SK-N-SH (cell line): ENCODE data around the gene LCN10. TPM values are rescaled to one million over a fixed set of nuclear protein-coding genes. Genes with fewer than 3 reads are reported as not detected.

Experiments
- CTCF ChIA-PET: fragments of 300-600, 350-600 bp; formaldehyde crosslinking; extraction: SDS; loops from one replicate; lab custom pipeline; 2021; lab: Yijun Ruan, JAX
- POLR2A ChIA-PET: fragments of 350-600 bp; sonication (Branson Sonifier 250); formaldehyde crosslinking; extraction: SDS; loops from one replicate; lab custom pipeline; 2020; ENCODE audit warnings: antibody characterized with exemption, inconsistent platforms; lab: Yijun Ruan, JAX
- DNase-seq: peaks from one replicate; pipeline ENCODE4 v3.0.0; 2012
- H2AFZ ChIP-seq: fragments of 200-600 bp; sonication (generic); 2 replicates; pipeline ENCODE4 v1.8.1; 2016; ENCODE audit warnings: antibody characterized with exemption, mild to moderate bottlenecking, low read depth
- H3F3A ChIP-seq: fragments of 200-600 bp; sonication (generic); replicated peaks from 2 replicates; pipeline ENCODE3; 2016; ENCODE audit warnings: antibody characterized with exemption, mild to moderate bottlenecking; ENCODE audit not compliant: insufficient read depth
- H3K27ac ChIP-seq, 2 experiments: fragments of 200-500 bp in 1 of 2; fragments of 200-600 bp in 1 of 2; sonication (Bioruptor generic) in 1 of 2; sonication (generic), shearing (Covaris generic) in 1 of 2; 2 replicates each; pipeline versions ENCODE4 v1.5.1 to v1.6.1; 2014 to 2016; ENCODE audit warnings: low read depth in 2 of 2, inconsistent platforms in 1 of 2, low read length in 1 of 2, mild to moderate bottlenecking in 1 of 2, mixed read lengths in 1 of 2
- H3K27me3 ChIP-seq: fragments of 200-600 bp; sonication (generic), shearing (Covaris generic); 2 replicates; pipeline ENCODE4 v1.6.1; 2016; ENCODE audit warnings: mixed run types; ENCODE audit not compliant: insufficient read depth
- H3K36me3 ChIP-seq, 2 experiments: fragments of 200-500 bp in 1 of 2; fragments of 200-600 bp in 1 of 2; sonication (Bioruptor generic) in 1 of 2; sonication (generic) in 1 of 2; replicated peaks in 1 of 2; 2 replicates each; pipeline versions ENCODE3 to v1.5.1; 2014 to 2016; ENCODE audit warnings: low read length in 1 of 2, mild to moderate bottlenecking in 1 of 2; ENCODE audit not compliant: insufficient read depth in 2 of 2, control insufficient read depth in 1 of 2
- H3K4me1 ChIP-seq, 2 experiments: fragments of 200-500 bp in 1 of 2; fragments of 200-600 bp in 1 of 2; sonication (Bioruptor generic) in 1 of 2; sonication (generic), shearing (Covaris generic) in 1 of 2; 2 replicates each; pipeline versions ENCODE4 v1.5.1 to v1.6.1; 2014 to 2016; ENCODE audit warnings: low read depth in 1 of 2, low read length in 1 of 2, mixed run types in 1 of 2; ENCODE audit not compliant: insufficient read depth in 2 of 2, control insufficient read depth in 1 of 2
- H3K4me2 ChIP-seq: fragments of 200-600 bp; sonication (generic), shearing (Covaris generic); 2 replicates; pipeline ENCODE4 v1.6.1; 2017; ENCODE audit warnings: mixed run types
- H3K4me3 ChIP-seq, 2 experiments: fragments of 200-500 bp in 1 of 2; fragments of 200-600 bp in 1 of 2; sonication (Bioruptor generic) in 1 of 2; sonication (generic), shearing (Covaris generic) in 1 of 2; 2 replicates each; pipeline versions ENCODE4 v1.5.1 to v1.8.1; 2014 to 2016; ENCODE audit warnings: low read depth in 2 of 2, inconsistent platforms in 1 of 2, low read length in 1 of 2, mild to moderate bottlenecking in 1 of 2, mixed read lengths in 1 of 2, moderate library complexity in 1 of 2
- H3K79me2 ChIP-seq: fragments of 200-600 bp; sonication (generic); 2 replicates; pipeline ENCODE4 v1.8.1; 2017; ENCODE audit warnings: mild to moderate bottlenecking; ENCODE audit not compliant: insufficient read depth
- H3K9ac ChIP-seq: fragments of 200-600 bp; sonication (generic); 2 replicates; pipeline ENCODE4 v1.6.1; 2017; ENCODE audit warnings: mixed run types
- H3K9me2 ChIP-seq: fragments of 200-600 bp; sonication (generic); 2 replicates; pipeline ENCODE4 v1.6.1; 2017; ENCODE audit warnings: mixed run types
- H3K9me3 ChIP-seq: fragments of 200-600 bp; sonication (generic); 2 replicates; pipeline ENCODE4 v1.6.1; 2017; ENCODE audit warnings: mixed run types, mild to moderate bottlenecking, moderate library complexity
- H4K20me1 ChIP-seq: fragments of 200-600 bp; sonication (generic); 2 replicates; pipeline ENCODE4 v1.6.1; 2017; ENCODE audit warnings: mild to moderate bottlenecking, mixed run types; ENCODE audit not compliant: insufficient read depth
- ELF1 ChIP-seq: IDR thresholded peaks from 2 replicates; pipeline ENCODE4 v1.4.0; 2012
- EP300 ChIP-seq, 2 experiments: IDR thresholded peaks; 2 replicates each; pipeline versions ENCODE4 v1.4.0 to v1.6.1; 2012; ENCODE audit warnings: borderline replicate concordance in 1 of 2, low read depth in 1 of 2, low read length in 1 of 2
- FOXM1 ChIP-seq: IDR thresholded peaks from 2 replicates; pipeline ENCODE4 v1.4.0; 2012; ENCODE audit warnings: low read depth, mild to moderate bottlenecking
- GABPA ChIP-seq: IDR thresholded peaks from 2 replicates; pipeline ENCODE4 v1.4.0; 2012; ENCODE audit warnings: low read depth, mild to moderate bottlenecking
- IRF3 ChIP-seq: fragments of 150-350 bp; IDR thresholded peaks from 2 replicates; pipeline ENCODE4 v1.6.1; 2016; ENCODE audit warnings: mild to moderate bottlenecking, low read depth, low read length
- JUND ChIP-seq: IDR thresholded peaks from 2 replicates; pipeline ENCODE4 v1.4.0; 2012
- POLR2AphosphoS5 ChIP-seq: IDR thresholded peaks from 2 replicates; pipeline ENCODE4 v1.6.1; 2012; ENCODE audit warnings: low read depth, low read length
- RCOR1 ChIP-seq: fragments of 150-350 bp; IDR thresholded peaks from 2 replicates; pipeline ENCODE4 v1.6.1; 2017; ENCODE audit warnings: antibody characterized with exemption, low read length
- SIN3A ChIP-seq: IDR thresholded peaks from 2 replicates; pipeline ENCODE4 v1.6.1; 2012; ENCODE audit warnings: low read depth, mild to moderate bottlenecking, low read length, moderate library complexity, borderline replicate concordance
- SMC3 ChIP-seq: IDR thresholded peaks from 2 replicates; pipeline ENCODE4 v1.6.1; 2012; ENCODE audit warnings: low read depth, low read length, improper control_type of control experiment
- TCF12 ChIP-seq: IDR thresholded peaks from 2 replicates; pipeline ENCODE4 v1.4.0; 2012
- ZBTB33 ChIP-seq: IDR thresholded peaks from 2 replicates; pipeline ENCODE4 v1.4.0; 2012; ENCODE audit warnings: low read depth, borderline replicate concordance
- WGBS: methylation state at CpG from one replicate; pipeline ENCODE4 v1.1.6; 2017; ENCODE audit warnings: low lambda C conversion rate; 5-methylcytosine and 5-hydroxymethylcytosine counted together
- polyA plus RNA-seq, 3 experiments: library from polyadenylated mRNA; depleted of rRNA; stranded (reverse); fragments of >200 nt; gene quantifications; 2 replicates each; pipeline ENCODE4 v1.2.3, GENCODE V29; 2012

LCN10 gene
- polyA plus RNA-seq, 1 of the 3 experiments (the other 2 are of a cell fraction): not detected

- H3K9ac ChIP-seq: no peak overlapping the region
- H3K4me2 ChIP-seq: no peak overlapping the region
- H3K9me3 ChIP-seq: no peaks in the 10 kb centered on the region
- H3K27ac ChIP-seq: no peak overlapping the region
- H3F3A ChIP-seq: peaks cover 24% of the 10 kb centered on the region
- peaks cover 41% of the 10 kb centered on the region for H3K79me2 ChIP-seq
- ChIA-PET CTCF (interaction anchor here (0.7 kb wide), 1 partner anchor 40 kb away, joined by 3 read pairs; no protein-coding TSS in a partner anchor), POLR2A (interaction anchor here (1.0 kb wide), 1 partner anchor 9 kb away, joined by 6 read pairs; no protein-coding TSS in a partner anchor)
- H3K36me3 ChIP-seq: peaks cover 25 to 38% of the 10 kb centered on the region in 2 experiments
- no peaks in the 10 kb centered on the region for H3K9me2 ChIP-seq
- no peak overlapping the region for H2AFZ ChIP-seq
- 100% methylated on average over 5 of the region's 32 CpGs for WGBS
- no peak overlapping the region for H3K4me3 ChIP-seq
- no peak for TF ChIP-seq RCOR1
- TF ChIP-seq ELF1: no peak
- no peak for TF ChIP-seq SMC3
- TF ChIP-seq EP300 (IDR thresholded peaks at IDR 0.05; ENCODE audit: borderline replicate concordance in 1 of 2, low read depth in 1 of 2, low read length in 1 of 2): no peak
- no peak for TF ChIP-seq FOXM1
- TF ChIP-seq TCF12: no peak
- no peak for TF ChIP-seq JUND
- no peak for TF ChIP-seq IRF3
- no peak for DNase-seq
- H4K20me1 ChIP-seq: peaks cover 70% of the 10 kb centered on the region
- H3K27me3 ChIP-seq: no peaks in the 10 kb centered on the region
- peaks cover 8 to 21% of the 10 kb centered on the region in 2 experiments; a peak in 1 of 4 replicates for H3K4me1 ChIP-seq
These were observed 19.3 kb downstream of the LCN10 start for GRCh38 chr9:136723362-136723976.

DNA sequence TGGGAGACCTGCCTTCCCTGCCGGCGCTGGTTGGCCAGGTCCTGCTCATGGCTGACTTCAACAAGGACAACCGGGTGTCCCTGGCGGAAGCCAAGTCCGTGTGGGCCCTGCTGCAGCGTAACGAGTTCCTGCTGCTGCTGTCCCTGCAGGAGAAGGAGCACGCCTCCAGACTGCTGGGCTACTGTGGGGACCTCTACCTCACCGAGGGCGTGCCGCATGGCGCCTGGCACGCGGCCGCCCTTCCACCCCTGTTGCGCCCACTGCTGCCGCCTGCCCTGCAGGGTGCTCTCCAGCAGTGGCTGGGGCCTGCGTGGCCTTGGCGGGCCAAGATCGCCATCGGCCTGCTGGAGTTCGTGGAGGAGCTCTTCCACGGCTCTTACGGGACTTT, 19.8 kb downstream of the LCN10 start:
- Histone ChIP-seq H3K9ac (no peak overlapping the region), H3K4me3 (no peak overlapping the region), H4K20me1 (peaks cover 70% of the 10 kb centered on the region), H3F3A (peaks cover 24% of the 10 kb centered on the region), H3K9me3 (no peaks in the 10 kb centered on the region), H3K27me3 (no peaks in the 10 kb centered on the region), H3K4me2 (no peak overlapping the region), H3K36me3 (peaks cover 25 to 38% of the 10 kb centered on the region in 2 experiments), H2AFZ (no peak overlapping the region), H3K4me1 (peaks cover 8 to 21% of the 10 kb centered on the region in 2 experiments; a peak in 1 of 4 replicates), H3K9me2 (no peaks in the 10 kb centered on the region), H3K79me2 (peaks cover 41% of the 10 kb centered on the region), H3K27ac (no peak overlapping the region)
- TF ChIP-seq EP300 (IDR thresholded peaks at IDR 0.05; ENCODE audit: borderline replicate concordance in 1 of 2, low read depth in 1 of 2, low read length in 1 of 2) (no peak), SIN3A (0 out of 2 replicates have a peak, but pooled peaks have one; percentile 11), ZBTB33 (0 out of 2 replicates have a peak, but pooled peaks have one; percentile 14), GABPA (no peak), POLR2AphosphoS5 (0 out of 2 replicates have a peak, but pooled peaks have one; percentile 19)
- 93% methylated on average over 8 of the region's 24 CpGs for WGBS
- DNase-seq: peak; percentile 49
- POLR2A ChIA-PET: interaction anchor here (1.7 kb wide), 1 partner anchor 9 kb away, joined by 12 read pairs; no protein-coding TSS in a partner anchor
- CTCF ChIA-PET: interaction anchor here (0.8 kb wide), 1 partner anchor 9 kb away, joined by 3 read pairs; no protein-coding TSS in a partner anchor
